ENCODE measurements around the gene RAB3GAP2. TPM values are rescaled to one million over a fixed set of nuclear protein-coding genes. Genes with fewer than 3 reads are reported as not detected.
"Not testable (repeated sequence)": the region's sequence is repeated elsewhere in the genome, so short reads cannot be mapped to it uniquely, and the experiment has no call there.

The RAB3GAP2 gene
- total and polyA plus RNA-seq, 9 donors: 15.6 to 23.3 (median 19.3) TPM

GRCh38 chr1:220225957-220226356, 46.3 kb downstream of the RAB3GAP2 start:
- DNase-seq: no peak
- Histone ChIP-seq H3K9me3 (replicated peaks; ENCODE audit: control insufficient read depth, low read depth, low read length) (no peaks in the 10 kb centered on the region), H3K27me3 (ENCODE audit: control insufficient read depth, insufficient read depth, low read length) (no peaks in the 10 kb centered on the region), H3K27ac (ENCODE audit: low read length) (no peak overlapping the region), H3K4me3 (ENCODE audit: low read length) (no peak overlapping the region), H3K4me1 (ENCODE audit: control insufficient read depth, insufficient read depth, low read length) (no peaks in the 10 kb centered on the region), H3K36me3 (ENCODE audit: control insufficient read depth, insufficient read depth, low read length) (peaks cover 2% of the 10 kb centered on the region)

GRCh38 chr1:220224611-220225124, 47.6 kb downstream of the RAB3GAP2 start:
- H3K27me3 ChIP-seq (ENCODE audit: control insufficient read depth, insufficient read depth, low read length): no peaks in the 10 kb centered on the region
- WGBS (ENCODE audit: insufficient coverage): 100% methylated on average over 1 of the region's 1 CpG
- no peaks in the 10 kb centered on the region for H3K4me1 ChIP-seq (ENCODE audit: control insufficient read depth, insufficient read depth, low read length)
- H3K4me3 ChIP-seq (ENCODE audit: low read length): no peak overlapping the region
- no peak for DNase-seq
- H3K9me3 ChIP-seq (replicated peaks; ENCODE audit: control insufficient read depth, low read depth, low read length): no peaks in the 10 kb centered on the region
- no peak overlapping the region for H3K27ac ChIP-seq (ENCODE audit: low read length)
- H3K36me3 ChIP-seq (ENCODE audit: control insufficient read depth, insufficient read depth, low read length): no peaks in the 10 kb centered on the region

GRCh38 chr1:220224033-220224432, 48.2 kb downstream of the RAB3GAP2 start:
- no peaks in the 10 kb centered on the region for H3K4me1 ChIP-seq (ENCODE audit: control insufficient read depth, insufficient read depth, low read length)
- DNase-seq: no peak
- no peaks in the 10 kb centered on the region for H3K36me3 ChIP-seq (ENCODE audit: control insufficient read depth, insufficient read depth, low read length)
- no peaks in the 10 kb centered on the region for H3K27me3 ChIP-seq (ENCODE audit: control insufficient read depth, insufficient read depth, low read length)
- H3K27ac ChIP-seq (ENCODE audit: low read length): no peak overlapping the region
- no peak overlapping the region for H3K4me3 ChIP-seq (ENCODE audit: low read length)
- no peaks in the 10 kb centered on the region for H3K9me3 ChIP-seq (replicated peaks; ENCODE audit: control insufficient read depth, low read depth, low read length)
- no CpG with 5 or more reads among the region's 2 CpGs for WGBS (ENCODE audit: insufficient coverage)

- no peak overlapping the region for H3K4me3 ChIP-seq (ENCODE audit: low read length)
- WGBS (ENCODE audit: insufficient coverage): no CpG with 5 or more reads among the region's 3 CpGs
- no peaks in the 10 kb centered on the region for H3K27me3 ChIP-seq (ENCODE audit: control insufficient read depth, insufficient read depth, low read length)
- H3K4me1 ChIP-seq (ENCODE audit: control insufficient read depth, insufficient read depth, low read length): no peaks in the 10 kb centered on the region
- no peak overlapping the region for H3K27ac ChIP-seq (ENCODE audit: low read length)
- H3K9me3 ChIP-seq (replicated peaks; ENCODE audit: control insufficient read depth, low read depth, low read length): no peaks in the 10 kb centered on the region
- DNase-seq: no peak
- H3K36me3 ChIP-seq (ENCODE audit: control insufficient read depth, insufficient read depth, low read length): no peaks in the 10 kb centered on the region
Measured at GRCh38 chr1:220222939-220223338, 49.3 kb downstream of the RAB3GAP2 start.

- H3K27ac ChIP-seq (ENCODE audit: low read length): no peak overlapping the region
- H3K36me3 ChIP-seq (ENCODE audit: control insufficient read depth, insufficient read depth, low read length): no peaks in the 10 kb centered on the region
- DNase-seq: no peak
- no peaks in the 10 kb centered on the region for H3K4me1 ChIP-seq (ENCODE audit: control insufficient read depth, insufficient read depth, low read length)
- H3K27me3 ChIP-seq (ENCODE audit: control insufficient read depth, insufficient read depth, low read length): no peaks in the 10 kb centered on the region
- no CpG with 5 or more reads among the region's 3 CpGs for WGBS (ENCODE audit: insufficient coverage)
- H3K4me3 ChIP-seq (ENCODE audit: low read length): no peak overlapping the region
- H3K9me3 ChIP-seq (replicated peaks; ENCODE audit: control insufficient read depth, low read depth, low read length): no peaks in the 10 kb centered on the region
Measured at GRCh38 chr1:220221670-220222069, 50.6 kb downstream of the RAB3GAP2 start.

GRCh38 chr1:220221269-220221668, 51.0 kb downstream of the RAB3GAP2 start:
- no CpG with 5 or more reads among the region's 1 CpG for WGBS (ENCODE audit: insufficient coverage)
- no peak overlapping the region for H3K4me3 ChIP-seq (ENCODE audit: low read length)
- no peak overlapping the region for H3K27ac ChIP-seq (ENCODE audit: low read length)
- H3K36me3 ChIP-seq (ENCODE audit: control insufficient read depth, insufficient read depth, low read length): no peaks in the 10 kb centered on the region
- no peaks in the 10 kb centered on the region for H3K27me3 ChIP-seq (ENCODE audit: control insufficient read depth, insufficient read depth, low read length)
- H3K4me1 ChIP-seq (ENCODE audit: control insufficient read depth, insufficient read depth, low read length): no peaks in the 10 kb centered on the region
- no peak for DNase-seq
- H3K9me3 ChIP-seq (replicated peaks; ENCODE audit: control insufficient read depth, low read depth, low read length): no peaks in the 10 kb centered on the region

- not testable (repeated sequence) for H3K4me1 ChIP-seq (ENCODE audit: control insufficient read depth, insufficient read depth, low read length); H3K27me3 ChIP-seq (ENCODE audit: control insufficient read depth, insufficient read depth, low read length); H3K4me3 ChIP-seq (ENCODE audit: low read length); H3K27ac ChIP-seq (ENCODE audit: low read length); H3K36me3 ChIP-seq (ENCODE audit: control insufficient read depth, insufficient read depth, low read length); DNase-seq; H3K9me3 ChIP-seq (replicated peaks; ENCODE audit: control insufficient read depth, low read depth, low read length)
- WGBS (ENCODE audit: insufficient coverage): 89% methylated on average over 3 of the region's 4 CpGs
Measured at GRCh38 chr1:220220699-220221040, 51.6 kb downstream of the RAB3GAP2 start.

- H3K27ac ChIP-seq (ENCODE audit: low read length): no peak overlapping the region
- H3K36me3 ChIP-seq (ENCODE audit: control insufficient read depth, insufficient read depth, low read length): no peaks in the 10 kb centered on the region
- WGBS (ENCODE audit: insufficient coverage): 92% methylated on average over 11 of the region's 15 CpGs
- H3K27me3 ChIP-seq (ENCODE audit: control insufficient read depth, insufficient read depth, low read length): no peaks in the 10 kb centered on the region
- no peak for DNase-seq
- no peaks in the 10 kb centered on the region for H3K4me1 ChIP-seq (ENCODE audit: control insufficient read depth, insufficient read depth, low read length)
- H3K9me3 ChIP-seq (replicated peaks; ENCODE audit: control insufficient read depth, low read depth, low read length): no peaks in the 10 kb centered on the region
- no peak overlapping the region for H3K4me3 ChIP-seq (ENCODE audit: low read length)
Measured at GRCh38 chr1:220219865-220220698, 52.2 kb downstream of the RAB3GAP2 start.

- Histone ChIP-seq H3K27ac (ENCODE audit: low read length) (no peak overlapping the region), H3K36me3 (ENCODE audit: control insufficient read depth, insufficient read depth, low read length) (no peaks in the 10 kb centered on the region), H3K9me3 (replicated peaks; ENCODE audit: control insufficient read depth, low read depth, low read length) (no peaks in the 10 kb centered on the region), H3K4me3 (ENCODE audit: low read length) (no peak overlapping the region), H3K27me3 (ENCODE audit: control insufficient read depth, insufficient read depth, low read length) (no peaks in the 10 kb centered on the region), H3K4me1 (ENCODE audit: control insufficient read depth, insufficient read depth, low read length) (no peaks in the 10 kb centered on the region)
- DNase-seq: peak; percentile 17
Measured at GRCh38 chr1:220219136-220219442, 53.2 kb downstream of the RAB3GAP2 start.

GRCh38 chr1:220218397-220219135, 53.7 kb downstream of the RAB3GAP2 start:
- not testable (repeated sequence) for H3K4me1 ChIP-seq (ENCODE audit: control insufficient read depth, insufficient read depth, low read length); H3K27ac ChIP-seq (ENCODE audit: low read length); H3K27me3 ChIP-seq (ENCODE audit: control insufficient read depth, insufficient read depth, low read length); H3K4me3 ChIP-seq (ENCODE audit: low read length); H3K9me3 ChIP-seq (replicated peaks; ENCODE audit: control insufficient read depth, low read depth, low read length); H3K36me3 ChIP-seq (ENCODE audit: control insufficient read depth, insufficient read depth, low read length)
- DNase-seq: peak; percentile 75
- 40% methylated on average over 1 of the region's 6 CpGs for WGBS (ENCODE audit: insufficient coverage)
